ENCODE data around the gene LUC7L3. TPM values are rescaled to one million over a fixed set of nuclear protein-coding genes. Genes with fewer than 3 reads are reported as not detected.

LUC7L3 gene
- total and polyA plus RNA-seq, 2 of the 13 experiments (the other 11 are each of a cell fraction or from before 2014, with no cell fraction given) = 108 to 120 TPM

GRCh38 chr17:50679008-50679544, 40.3 kb upstream of the LUC7L3 start (continued):
- TF ChIP-seq HOXA7 (CRISPR knock-in tag; IDR thresholded peaks at IDR 0.05) (no peak), AHR (CRISPR knock-in tag; IDR thresholded peaks at IDR 0.05) (0 out of 2 replicates have a peak, but pooled peaks have one; percentile 35), ZNF546 (CRISPR knock-in tag; conservative IDR thresholded peaks at IDR 0.05) (no peak), ZNF136 (CRISPR knock-in tag; IDR thresholded peaks at IDR 0.05; ENCODE audit: low read depth) (peak; percentile 80; the same call in 1 of the 2 replicates), CBX5 (CRISPR knock-in tag; IDR thresholded peaks at IDR 0.05; ENCODE audit: borderline replicate concordance) (0 out of 2 replicates have a peak, but pooled peaks have one; percentile 29), NR2F6 (IDR thresholded peaks at IDR 0.05) (peak; percentile 92), NR2F6 (CRISPR knock-in tag; IDR thresholded peaks at IDR 0.05) (peak; percentile 92), BCL6 (CRISPR knock-in tag; IDR thresholded peaks at IDR 0.05) (peak; percentile 51; the same call in 1 of the 2 replicates), ZBTB44 (CRISPR knock-in tag; IDR thresholded peaks at IDR 0.05) (no peak), SOX6 (IDR thresholded peaks at IDR 0.05) (no peak), SOX6 (CRISPR knock-in tag; IDR thresholded peaks at IDR 0.05) (peak; percentile 75), KLF13 (CRISPR knock-in tag; IDR thresholded peaks at IDR 0.05) (no peak), ZFP36L2 (CRISPR knock-in tag; IDR thresholded peaks at IDR 0.05) (no peak), HNF1B (CRISPR knock-in tag; IDR thresholded peaks at IDR 0.05) (0 out of 2 replicates have a peak, but pooled peaks have one; percentile 29), ZNF572 (CRISPR knock-in tag; IDR thresholded peaks at IDR 0.05) (no peak), MNT (IDR thresholded peaks at IDR 0.05) (0 out of 2 replicates have a peak, but pooled peaks have one; percentile 10), TP53 (CRISPR knock-in tag; conservative IDR thresholded peaks at IDR 0.05) (no peak), BCL3 (CRISPR knock-in tag; IDR thresholded peaks at IDR 0.05) (peak; percentile 69; the same call in 1 of the 2 replicates), FOXP1 (IDR thresholded peaks at IDR 0.05) (no peak), FOXP1 (CRISPR knock-in tag; IDR thresholded peaks at IDR 0.05) (no peak), HDAC1 (CRISPR knock-in tag; IDR thresholded peaks at IDR 0.05) (0 out of 2 replicates have a peak, but pooled peaks have one; percentile 21), TERF1 (CRISPR knock-in tag; IDR thresholded peaks at IDR 0.05) (no peak), MEIS1 (CRISPR knock-in tag; IDR thresholded peaks at IDR 0.05; ENCODE audit: borderline replicate concordance) (no peak), ELF4 (CRISPR knock-in tag; IDR thresholded peaks at IDR 0.05; ENCODE audit: borderline replicate concordance) (no peak), ZNF83 (CRISPR knock-in tag; IDR thresholded peaks at IDR 0.05; ENCODE audit: borderline replicate concordance) (no peak), NFKB2 (CRISPR knock-in tag; IDR thresholded peaks at IDR 0.05; ENCODE audit: borderline replicate concordance) (no peak)
